Choroid plexus epithelial cell (primary cell): ENCODE measurements around the gene PTMA.

Experiments
- DNase-seq: peaks from one replicate; pipeline ENCODE4 v3.0.0-alpha.2; 2010; ENCODE audit warnings: low read depth
- H3K4me3 ChIP-seq: 2 replicates; pipeline ENCODE4 v1.5.1; 2011; ENCODE audit warnings: low read depth, mild to moderate bottlenecking, control low read depth, low read length, moderate library complexity
- CTCF ChIP-seq: conservative IDR thresholded peaks from 2 replicates; pipeline ENCODE4 v1.5.1; 2011; ENCODE audit warnings: low read depth, mild to moderate bottlenecking, control low read depth, inconsistent platforms, low read length, moderate library complexity

PTMA gene

GRCh38 chr2:231663458-231664212 is 44.7 kb upstream of the PTMA start:
- no peak for TF ChIP-seq CTCF
- H3K4me3 ChIP-seq: no peak overlapping the region
- DNase-seq: no peak

GRCh38 chr2:231664727-231665126 is 43.6 kb upstream of the PTMA start:
- TF ChIP-seq CTCF: no peak
- no peak for DNase-seq
- H3K4me3 ChIP-seq: no peak overlapping the region

GRCh38 chr2:231665245-231666170 is 42.8 kb upstream of the PTMA start:
- DNase-seq: peak; percentile 31
- H3K4me3 ChIP-seq: peak overlapping the region; percentile 54
- TF ChIP-seq CTCF: no peak

GRCh38 chr2:231666171-231667095 is 41.9 kb upstream of the PTMA start:
- peak overlapping the region; percentile 54 for H3K4me3 ChIP-seq
- peak; percentile 91 for DNase-seq
- TF ChIP-seq CTCF: no peak

- no peak overlapping the region for H3K4me3 ChIP-seq
- TF ChIP-seq CTCF: no peak
- DNase-seq: no peak
Observed at GRCh38 chr2:231667096-231667427, 41.3 kb upstream of the PTMA start.

GRCh38 chr2:231667496-231667895 is 40.8 kb upstream of the PTMA start:
- no peak for TF ChIP-seq CTCF
- no peak for DNase-seq
- H3K4me3 ChIP-seq: no peak overlapping the region
